Measurements from ENCODE around the gene ZC2HC1B. TPM values are rescaled to one million over a fixed set of nuclear protein-coding genes. Genes with fewer than 3 reads are reported as not detected.

Gene ZC2HC1B
- total RNA-seq, 1 experiment from 2014 or later: not detected

- H3K27me3 ChIP-seq (ENCODE audit: insufficient read depth, low read length): no peaks in the 10 kb centered on the region
- no peaks in the 10 kb centered on the region for H3K9me3 ChIP-seq (ENCODE audit: control insufficient read depth in 1 of 2, insufficient read depth in 1 of 2, low read depth in 1 of 2, low read length in 2 of 2)
- intact Hi-C loops (cut with micrococcal nuclease): no loop called here
- ChIA-PET CTCF (interaction anchor here (0.8 kb wide), 1 partner anchor 37 kb away, joined by 4 read pairs; no protein-coding TSS in a partner anchor), RAD21 (ENCODE audit: low non-redundant PET in 1 of 2, low total read pairs in 2 of 2, uncharacterized antibody in 2 of 2, unreplicated experiment in 2 of 2) (no interaction called here), POLR2A (no interaction called here)
- no peak for TF ChIP-seq ZNF274 (IDR thresholded peaks at IDR 0.05; ENCODE audit: low read depth, low read length)
- no TSS peak for BruUV-seq (replicated peaks)
- H3K79me2 ChIP-seq (ENCODE audit: insufficient read depth, low read length): no peaks in the 10 kb centered on the region
- H3K4me2 ChIP-seq (ENCODE audit: low read length): no peak overlapping the region
- H3K4me3 ChIP-seq (replicated peaks in 1 of 2; ENCODE audit: low read depth in 1 of 2, low read length in 2 of 2): no peak overlapping the region
- H2AFZ ChIP-seq (ENCODE audit: low read depth, low read length, poor library complexity, severe bottlenecking): no peak overlapping the region
- no peak for ATAC-seq
- no peak for DNase-seq (ENCODE audit: low read depth, low spot score)
- no peak overlapping the region for H3K27ac ChIP-seq (ENCODE audit: low read depth, low read length)
- no peaks in the 10 kb centered on the region for H3K4me1 ChIP-seq (ENCODE audit: control insufficient read depth in 1 of 2, insufficient read depth in 2 of 2, low read length in 2 of 2)
- H3K9me2 ChIP-seq (ENCODE audit: insufficient read depth): no peaks in the 10 kb centered on the region
- H3K36me3 ChIP-seq (ENCODE audit: control insufficient read depth in 1 of 2, insufficient read depth in 2 of 2, low read length in 2 of 2): no peaks in the 10 kb centered on the region
- no peak overlapping the region for H3K9ac ChIP-seq (ENCODE audit: low read length)
- H4K20me1 ChIP-seq (ENCODE audit: insufficient read depth): no peaks in the 10 kb centered on the region
These were observed 112.6 kb downstream of the ZC2HC1B start for GRCh38 chr6:143976806-143977349.

GRCh38 chr6:143980921-143981320 is 116.6 kb downstream of the ZC2HC1B start:
- ChIA-PET CTCF (no interaction called here), RAD21 (ENCODE audit: low non-redundant PET in 1 of 2, low total read pairs in 2 of 2, uncharacterized antibody in 2 of 2, unreplicated experiment in 2 of 2) (no interaction called here), POLR2A (no interaction called here)
- no peaks in the 10 kb centered on the region for H3K9me3 ChIP-seq (ENCODE audit: control insufficient read depth in 1 of 2, insufficient read depth in 1 of 2, low read depth in 1 of 2, low read length in 2 of 2)
- no peaks in the 10 kb centered on the region for H3K27me3 ChIP-seq (ENCODE audit: insufficient read depth, low read length)
- ATAC-seq (no peak), DNase-seq (ENCODE audit: low read depth, low spot score) (no peak)
- H4K20me1 ChIP-seq (ENCODE audit: insufficient read depth): no peaks in the 10 kb centered on the region
- H3K9ac ChIP-seq (ENCODE audit: low read length): no peak overlapping the region
- BruUV-seq (replicated peaks): no TSS peak
- TF ChIP-seq ELF1 (IDR thresholded peaks at IDR 0.05; ENCODE audit: borderline replicate concordance, low read depth): no peak
- TF ChIP-seq RAD21 (IDR thresholded peaks at IDR 0.05; ENCODE audit: low read depth): no peak
- TF ChIP-seq POLR2A (IDR thresholded peaks at IDR 0.05; ENCODE audit: borderline replicate concordance, extremely low read depth, insufficient read depth, insufficient read length): no peak
- no peak for TF ChIP-seq TCF7L2 (IDR thresholded peaks at IDR 0.05; ENCODE audit: borderline replicate concordance, extremely low read depth, insufficient read depth, insufficient read length)
- TF ChIP-seq ZFX (IDR thresholded peaks at IDR 0.05): no peak
- no peak for TF ChIP-seq SP1 (IDR thresholded peaks at IDR 0.05; ENCODE audit: low read depth)
- no peak for TF ChIP-seq CTCF (IDR thresholded peaks at IDR 0.05 in 2 of 3, conservative IDR thresholded peaks at IDR 0.05 in 1 of 3; ENCODE audit: borderline replicate concordance in 1 of 3, insufficient read depth in 1 of 3, low read depth in 2 of 3, low read length in 2 of 3)
- TF ChIP-seq EZH2phosphoT487 (IDR thresholded peaks at IDR 0.05; ENCODE audit: borderline replicate concordance): no peak
- TF ChIP-seq CBX3 (IDR thresholded peaks at IDR 0.05; ENCODE audit: low read depth): no peak
- TF ChIP-seq SRF (IDR thresholded peaks at IDR 0.05; ENCODE audit: low read depth): no peak
- TF ChIP-seq CEBPB (IDR thresholded peaks at IDR 0.05; ENCODE audit: low read depth): no peak
- no peak overlapping the region for H3K4me2 ChIP-seq (ENCODE audit: low read length)
- H3K9me2 ChIP-seq (ENCODE audit: insufficient read depth): no peaks in the 10 kb centered on the region
- no peak overlapping the region for H2AFZ ChIP-seq (ENCODE audit: low read depth, low read length, poor library complexity, severe bottlenecking)
- no peaks in the 10 kb centered on the region for H3K79me2 ChIP-seq (ENCODE audit: insufficient read depth, low read length)
- H3K4me3 ChIP-seq (replicated peaks in 1 of 2; ENCODE audit: low read depth in 1 of 2, low read length in 2 of 2): no peak overlapping the region
- H3K27ac ChIP-seq (ENCODE audit: low read depth, low read length): no peak overlapping the region
- intact Hi-C loops (cut with micrococcal nuclease): no loop called here
- H3K36me3 ChIP-seq (ENCODE audit: control insufficient read depth in 1 of 2, insufficient read depth in 2 of 2, low read length in 2 of 2): no peaks in the 10 kb centered on the region
- no peaks in the 10 kb centered on the region for H3K4me1 ChIP-seq (ENCODE audit: control insufficient read depth in 1 of 2, insufficient read depth in 2 of 2, low read length in 2 of 2)
